K562 (cell line): ENCODE results near the gene DTX3.

Source experiments
- EZH2 ChIP-seq: IDR thresholded peaks from 2 replicates; pipeline ENCODE4 v1.6.1; 2012; ENCODE audit warnings: low read depth, mild to moderate bottlenecking, inconsistent platforms, low read length, borderline replicate concordance
- IRF2 ChIP-seq: sonication (generic); formaldehyde crosslinking; IDR thresholded peaks from 2 replicates; pipeline ENCODE4 v1.8.1; 2022; ENCODE audit warnings: mild to moderate bottlenecking, missing genetic modification reagents
- TAF1 ChIP-seq: IDR thresholded peaks from 2 replicates; pipeline ENCODE4 v1.6.1; 2011; ENCODE audit warnings: mild to moderate bottlenecking, low read length, moderate library complexity; ENCODE audit not compliant: insufficient read depth, control insufficient read depth, severe bottlenecking; ENCODE audit errors: extremely low read depth
- TF ChIP-seq, protein P1 (sequence below), 3 experiments: IDR thresholded peaks in 2 of 3; conservative IDR thresholded peaks in 1 of 3; 2 replicates each; pipeline ENCODE4 v1.5.1; 2011 to 2012; ENCODE audit warnings: low read length in 3 of 3, mild to moderate bottlenecking in 3 of 3, control low read depth in 2 of 3, improper control_type of control experiment in 1 of 3, inconsistent platforms in 1 of 3, low read depth in 1 of 3, mixed read lengths in 1 of 3, moderate library complexity in 1 of 3; ENCODE audit not compliant: insufficient read depth in 2 of 3

DNA sequence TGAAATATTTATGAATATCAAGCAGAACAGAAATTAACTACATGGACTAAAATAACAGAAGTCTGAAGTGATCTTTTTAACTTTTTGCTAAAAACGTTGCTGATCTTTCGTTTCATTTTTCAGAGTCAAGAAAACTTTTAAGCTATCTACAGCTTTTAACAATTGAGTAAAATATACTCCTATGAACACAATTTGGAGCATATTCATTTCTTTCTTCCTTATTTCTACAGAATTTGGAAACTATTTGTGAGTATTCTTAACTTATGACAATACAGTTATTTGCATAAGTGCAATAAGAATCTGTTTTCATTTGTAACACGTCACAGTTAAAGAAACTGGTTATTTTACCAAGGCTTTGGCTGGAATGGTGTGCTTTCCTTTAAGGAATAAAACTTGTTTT, 49.4 kb downstream of the DTX3 start:
- TF ChIP-seq IRF2 (CRISPR knock-in tag), result no peak
- TF ChIP-seq, protein P1, sequence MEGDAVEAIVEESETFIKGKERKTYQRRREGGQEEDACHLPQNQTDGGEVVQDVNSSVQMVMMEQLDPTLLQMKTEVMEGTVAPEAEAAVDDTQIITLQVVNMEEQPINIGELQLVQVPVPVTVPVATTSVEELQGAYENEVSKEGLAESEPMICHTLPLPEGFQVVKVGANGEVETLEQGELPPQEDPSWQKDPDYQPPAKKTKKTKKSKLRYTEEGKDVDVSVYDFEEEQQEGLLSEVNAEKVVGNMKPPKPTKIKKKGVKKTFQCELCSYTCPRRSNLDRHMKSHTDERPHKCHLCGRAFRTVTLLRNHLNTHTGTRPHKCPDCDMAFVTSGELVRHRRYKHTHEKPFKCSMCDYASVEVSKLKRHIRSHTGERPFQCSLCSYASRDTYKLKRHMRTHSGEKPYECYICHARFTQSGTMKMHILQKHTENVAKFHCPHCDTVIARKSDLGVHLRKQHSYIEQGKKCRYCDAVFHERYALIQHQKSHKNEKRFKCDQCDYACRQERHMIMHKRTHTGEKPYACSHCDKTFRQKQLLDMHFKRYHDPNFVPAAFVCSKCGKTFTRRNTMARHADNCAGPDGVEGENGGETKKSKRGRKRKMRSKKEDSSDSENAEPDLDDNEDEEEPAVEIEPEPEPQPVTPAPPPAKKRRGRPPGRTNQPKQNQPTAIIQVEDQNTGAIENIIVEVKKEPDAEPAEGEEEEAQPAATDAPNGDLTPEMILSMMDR (IDR thresholded peaks at IDR 0.05 in 2 of 3, conservative IDR thresholded peaks at IDR 0.05 in 1 of 3; ENCODE audit: insufficient read depth in 2 of 3, low read depth in 1 of 3, low read length in 3 of 3), result no peak
- TF ChIP-seq EZH2, result no peak
- no peak for TF ChIP-seq TAF1
